ENCODE measurements around the gene NEK9.

DNA sequence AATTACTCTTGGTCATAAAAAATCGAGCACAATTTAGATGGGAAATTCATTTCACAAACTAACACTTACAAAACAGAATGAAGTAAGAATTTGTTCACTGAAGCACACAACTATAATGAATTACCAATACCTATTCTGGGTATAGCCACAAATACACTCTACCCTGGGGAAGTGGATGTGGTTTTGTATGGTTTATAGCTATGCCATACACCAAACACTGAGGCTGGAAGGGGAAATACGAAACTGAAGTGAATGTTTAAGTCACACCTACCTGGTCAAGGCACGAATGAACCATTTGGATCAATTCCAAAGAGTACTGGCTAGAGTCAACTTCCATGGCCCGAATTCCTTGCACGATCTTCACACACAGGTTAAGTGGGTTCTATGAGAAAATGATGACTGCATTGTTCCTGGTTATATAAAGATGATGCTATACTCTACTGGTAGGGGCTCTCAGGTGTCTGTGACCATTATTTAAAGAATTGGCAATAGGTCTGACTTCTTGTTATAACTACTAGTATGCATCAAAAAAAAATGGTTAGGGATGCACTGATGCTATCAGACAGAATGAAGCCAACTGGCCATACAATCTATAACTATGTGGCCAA lies 12.8 kb downstream of the NEK9 start:
- TF ChIP-seq SP1 (IDR thresholded peaks at IDR 0.05) (no peak), NR2F2 (IDR thresholded peaks at IDR 0.05) (no peak), EGR1 (IDR thresholded peaks at IDR 0.05; ENCODE audit: low read depth in 2 of 2) (no peak), GABPA (IDR thresholded peaks at IDR 0.05 in 1 of 2, conservative IDR thresholded peaks at IDR 0.05 in 1 of 2) (no peak), JUND (IDR thresholded peaks at IDR 0.05) (no peak), FOXA1 (IDR thresholded peaks at IDR 0.05) (no peak)
- TF ChIP-seq, protein P1, sequence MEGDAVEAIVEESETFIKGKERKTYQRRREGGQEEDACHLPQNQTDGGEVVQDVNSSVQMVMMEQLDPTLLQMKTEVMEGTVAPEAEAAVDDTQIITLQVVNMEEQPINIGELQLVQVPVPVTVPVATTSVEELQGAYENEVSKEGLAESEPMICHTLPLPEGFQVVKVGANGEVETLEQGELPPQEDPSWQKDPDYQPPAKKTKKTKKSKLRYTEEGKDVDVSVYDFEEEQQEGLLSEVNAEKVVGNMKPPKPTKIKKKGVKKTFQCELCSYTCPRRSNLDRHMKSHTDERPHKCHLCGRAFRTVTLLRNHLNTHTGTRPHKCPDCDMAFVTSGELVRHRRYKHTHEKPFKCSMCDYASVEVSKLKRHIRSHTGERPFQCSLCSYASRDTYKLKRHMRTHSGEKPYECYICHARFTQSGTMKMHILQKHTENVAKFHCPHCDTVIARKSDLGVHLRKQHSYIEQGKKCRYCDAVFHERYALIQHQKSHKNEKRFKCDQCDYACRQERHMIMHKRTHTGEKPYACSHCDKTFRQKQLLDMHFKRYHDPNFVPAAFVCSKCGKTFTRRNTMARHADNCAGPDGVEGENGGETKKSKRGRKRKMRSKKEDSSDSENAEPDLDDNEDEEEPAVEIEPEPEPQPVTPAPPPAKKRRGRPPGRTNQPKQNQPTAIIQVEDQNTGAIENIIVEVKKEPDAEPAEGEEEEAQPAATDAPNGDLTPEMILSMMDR (IDR thresholded peaks at IDR 0.05; ENCODE audit: low read depth, low read length, missing input control), result no peak
- TF ChIP-seq, protein P2, sequence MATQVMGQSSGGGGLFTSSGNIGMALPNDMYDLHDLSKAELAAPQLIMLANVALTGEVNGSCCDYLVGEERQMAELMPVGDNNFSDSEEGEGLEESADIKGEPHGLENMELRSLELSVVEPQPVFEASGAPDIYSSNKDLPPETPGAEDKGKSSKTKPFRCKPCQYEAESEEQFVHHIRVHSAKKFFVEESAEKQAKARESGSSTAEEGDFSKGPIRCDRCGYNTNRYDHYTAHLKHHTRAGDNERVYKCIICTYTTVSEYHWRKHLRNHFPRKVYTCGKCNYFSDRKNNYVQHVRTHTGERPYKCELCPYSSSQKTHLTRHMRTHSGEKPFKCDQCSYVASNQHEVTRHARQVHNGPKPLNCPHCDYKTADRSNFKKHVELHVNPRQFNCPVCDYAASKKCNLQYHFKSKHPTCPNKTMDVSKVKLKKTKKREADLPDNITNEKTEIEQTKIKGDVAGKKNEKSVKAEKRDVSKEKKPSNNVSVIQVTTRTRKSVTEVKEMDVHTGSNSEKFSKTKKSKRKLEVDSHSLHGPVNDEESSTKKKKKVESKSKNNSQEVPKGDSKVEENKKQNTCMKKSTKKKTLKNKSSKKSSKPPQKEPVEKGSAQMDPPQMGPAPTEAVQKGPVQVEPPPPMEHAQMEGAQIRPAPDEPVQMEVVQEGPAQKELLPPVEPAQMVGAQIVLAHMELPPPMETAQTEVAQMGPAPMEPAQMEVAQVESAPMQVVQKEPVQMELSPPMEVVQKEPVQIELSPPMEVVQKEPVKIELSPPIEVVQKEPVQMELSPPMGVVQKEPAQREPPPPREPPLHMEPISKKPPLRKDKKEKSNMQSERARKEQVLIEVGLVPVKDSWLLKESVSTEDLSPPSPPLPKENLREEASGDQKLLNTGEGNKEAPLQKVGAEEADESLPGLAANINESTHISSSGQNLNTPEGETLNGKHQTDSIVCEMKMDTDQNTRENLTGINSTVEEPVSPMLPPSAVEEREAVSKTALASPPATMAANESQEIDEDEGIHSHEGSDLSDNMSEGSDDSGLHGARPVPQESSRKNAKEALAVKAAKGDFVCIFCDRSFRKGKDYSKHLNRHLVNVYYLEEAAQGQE (IDR thresholded peaks at IDR 0.05), result no peak
- TF ChIP-seq, protein P3, sequence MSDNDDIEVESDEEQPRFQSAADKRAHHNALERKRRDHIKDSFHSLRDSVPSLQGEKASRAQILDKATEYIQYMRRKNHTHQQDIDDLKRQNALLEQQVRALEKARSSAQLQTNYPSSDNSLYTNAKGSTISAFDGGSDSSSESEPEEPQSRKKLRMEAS (IDR thresholded peaks at IDR 0.05), result no peak
